ENCODE measurements around the gene CCDC81.

Gene CCDC81

GRCh38 chr11:86464509-86465221, 90.0 kb downstream of the CCDC81 start:
- DNase-seq (ENCODE audit: low read depth) = no peak

GRCh38 chr11:86468169-86468568, 93.5 kb downstream of the CCDC81 start:
- no peak for DNase-seq (ENCODE audit: low read depth)

GRCh38 chr11:86469491-86470388, 95.1 kb downstream of the CCDC81 start:
- DNase-seq (ENCODE audit: low read depth) = no peak
